DND-41 (cell line): ENCODE measurements around the gene AHRR.

Source experiments
- ATAC-seq: fragments of 200-7000 bp; cut with Tn5 transposase; 3 replicates; pipeline ENCODE4 v1.9.1; 2021; ENCODE audit warnings: low read depth; ENCODE audit not compliant: insufficient read depth
- DNase-seq: peaks from one replicate; pipeline ENCODE4 v3.0.0-alpha.2; 2020
- H2AFZ ChIP-seq: 2 replicates; pipeline ENCODE4 v1.6.0; 2012; ENCODE audit warnings: low read depth, low read length
- H3K27ac ChIP-seq: 2 replicates; pipeline ENCODE4 v1.5.1; 2012; ENCODE audit warnings: low read length, inconsistent platforms
- H3K27me3 ChIP-seq: fragments of 200-600 bp; sonication (generic); 2 replicates; pipeline ENCODE4 v1.6.0; 2012; ENCODE audit warnings: low read length, mild to moderate bottlenecking, inconsistent platforms; ENCODE audit not compliant: insufficient read depth, poor library complexity
- H3K36me3 ChIP-seq: 2 replicates; pipeline ENCODE4 v1.5.1; 2012; ENCODE audit warnings: low read length, inconsistent platforms; ENCODE audit not compliant: insufficient read depth
- H3K4me1 ChIP-seq: 2 replicates; pipeline ENCODE4 v1.5.1; 2012; ENCODE audit warnings: mild to moderate bottlenecking, low read length; ENCODE audit not compliant: insufficient read depth
- H3K4me2 ChIP-seq: 2 replicates; pipeline ENCODE4 v1.6.0; 2012; ENCODE audit warnings: mild to moderate bottlenecking, moderate library complexity, low read length, inconsistent platforms; ENCODE audit not compliant: insufficient read depth
- H3K4me3 ChIP-seq, 2 experiments: fragments of 200-600 bp in 1 of 2; shearing (Covaris generic) in 1 of 2; 2 replicates each; pipeline ENCODE4 v1.5.1; 2012 to 2016; ENCODE audit warnings: inconsistent platforms in 2 of 2, low read length in 2 of 2, mild to moderate bottlenecking in 2 of 2, low read depth in 1 of 2, moderate library complexity in 1 of 2
- H3K79me2 ChIP-seq: 2 replicates; pipeline ENCODE4 v1.6.0; 2012; ENCODE audit warnings: low read length, inconsistent platforms; ENCODE audit not compliant: insufficient read depth
- H3K9ac ChIP-seq: 2 replicates; pipeline ENCODE4 v1.6.0; 2012; ENCODE audit warnings: low read depth, mild to moderate bottlenecking, inconsistent platforms, low read length, moderate library complexity
- H3K9me3 ChIP-seq: 2 replicates; pipeline ENCODE4 v1.5.1; 2012; ENCODE audit warnings: low read length, moderate library complexity, mild to moderate bottlenecking, inconsistent platforms; ENCODE audit not compliant: insufficient read depth, severe bottlenecking
- H4K20me1 ChIP-seq: 2 replicates; pipeline ENCODE4 v1.6.0; 2012; ENCODE audit warnings: low read length; ENCODE audit not compliant: insufficient read depth
- EZH2 ChIP-seq: IDR thresholded peaks from 3 replicates; pipeline ENCODE4 v1.6.1; 2012; ENCODE audit warnings: borderline replicate concordance, low read depth, mild to moderate bottlenecking, moderate library complexity, low read length, inconsistent platforms; ENCODE audit not compliant: severe bottlenecking
- TF ChIP-seq, protein P1 (sequence below): IDR thresholded peaks from 2 replicates; pipeline ENCODE4 v1.5.1; 2012; ENCODE audit warnings: borderline replicate concordance, low read length, moderate library complexity, mild to moderate bottlenecking; ENCODE audit not compliant: poor library complexity, severe bottlenecking; ENCODE audit errors: extremely low read depth

Gene AHRR

DNA sequence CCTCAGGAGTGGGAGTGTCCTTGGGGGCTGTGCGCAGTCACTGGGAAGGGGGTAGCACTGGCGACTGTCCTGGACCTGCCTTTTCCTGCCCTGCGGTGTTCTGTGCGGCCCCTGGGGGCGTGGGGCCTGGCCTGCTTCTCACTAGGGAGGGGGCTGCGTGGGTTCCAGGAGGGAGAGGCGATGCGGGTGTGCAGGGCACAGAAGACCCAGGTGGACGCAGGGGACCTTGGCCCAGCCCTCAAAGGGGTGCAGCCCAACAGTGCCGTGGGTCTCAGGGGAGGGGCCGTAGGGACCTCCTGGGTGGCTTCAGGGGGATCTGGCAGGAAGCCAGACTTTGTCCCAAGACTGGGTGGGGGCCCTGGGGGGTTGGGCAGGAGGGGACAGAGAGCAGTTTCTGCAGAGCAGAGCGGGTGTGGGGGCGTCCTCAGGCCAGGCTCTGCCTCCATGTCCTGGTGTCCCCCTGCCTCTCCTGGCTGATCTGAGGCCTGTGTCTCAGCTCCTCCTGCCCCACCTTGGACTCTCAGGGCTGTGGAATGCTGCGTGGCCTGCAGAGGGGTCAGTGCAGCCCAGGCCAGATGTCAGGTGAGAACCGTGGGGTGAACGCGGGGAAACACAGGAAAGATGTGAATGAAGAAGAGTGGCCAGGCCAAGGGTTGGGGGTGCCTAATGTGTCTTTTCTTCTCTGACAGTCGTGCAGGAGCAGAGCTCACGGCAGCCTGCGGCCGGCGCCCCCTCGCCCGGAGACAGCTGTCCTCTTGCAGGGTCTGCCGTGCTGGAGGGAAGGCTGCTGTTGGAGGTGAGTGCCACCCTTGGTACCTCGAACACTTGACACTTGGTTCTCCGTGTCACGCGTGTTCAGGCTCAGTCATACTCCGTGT, 54.6 kb downstream of the AHRR start:
- no peak overlapping the region for H2AFZ ChIP-seq
- ATAC-seq (no peak), DNase-seq (no peak)
- no peak overlapping the region for H3K9ac ChIP-seq
- no peaks in the 10 kb centered on the region for H3K27me3 ChIP-seq
- no peaks in the 10 kb centered on the region for H3K79me2 ChIP-seq
- no peaks in the 10 kb centered on the region for H3K9me3 ChIP-seq
- H3K27ac ChIP-seq = no peak overlapping the region
- H3K4me2 ChIP-seq = no peak overlapping the region
- no peaks in the 10 kb centered on the region; the same call in 1 of the 2 replicates for H4K20me1 ChIP-seq
- TF ChIP-seq EZH2 = no peak
- TF ChIP-seq, protein P1, sequence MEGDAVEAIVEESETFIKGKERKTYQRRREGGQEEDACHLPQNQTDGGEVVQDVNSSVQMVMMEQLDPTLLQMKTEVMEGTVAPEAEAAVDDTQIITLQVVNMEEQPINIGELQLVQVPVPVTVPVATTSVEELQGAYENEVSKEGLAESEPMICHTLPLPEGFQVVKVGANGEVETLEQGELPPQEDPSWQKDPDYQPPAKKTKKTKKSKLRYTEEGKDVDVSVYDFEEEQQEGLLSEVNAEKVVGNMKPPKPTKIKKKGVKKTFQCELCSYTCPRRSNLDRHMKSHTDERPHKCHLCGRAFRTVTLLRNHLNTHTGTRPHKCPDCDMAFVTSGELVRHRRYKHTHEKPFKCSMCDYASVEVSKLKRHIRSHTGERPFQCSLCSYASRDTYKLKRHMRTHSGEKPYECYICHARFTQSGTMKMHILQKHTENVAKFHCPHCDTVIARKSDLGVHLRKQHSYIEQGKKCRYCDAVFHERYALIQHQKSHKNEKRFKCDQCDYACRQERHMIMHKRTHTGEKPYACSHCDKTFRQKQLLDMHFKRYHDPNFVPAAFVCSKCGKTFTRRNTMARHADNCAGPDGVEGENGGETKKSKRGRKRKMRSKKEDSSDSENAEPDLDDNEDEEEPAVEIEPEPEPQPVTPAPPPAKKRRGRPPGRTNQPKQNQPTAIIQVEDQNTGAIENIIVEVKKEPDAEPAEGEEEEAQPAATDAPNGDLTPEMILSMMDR = no peak
- peaks cover 35% of the 10 kb centered on the region for H3K4me1 ChIP-seq
- no peaks in the 10 kb centered on the region for H3K36me3 ChIP-seq
- no peak overlapping the region for H3K4me3 ChIP-seq

DNA sequence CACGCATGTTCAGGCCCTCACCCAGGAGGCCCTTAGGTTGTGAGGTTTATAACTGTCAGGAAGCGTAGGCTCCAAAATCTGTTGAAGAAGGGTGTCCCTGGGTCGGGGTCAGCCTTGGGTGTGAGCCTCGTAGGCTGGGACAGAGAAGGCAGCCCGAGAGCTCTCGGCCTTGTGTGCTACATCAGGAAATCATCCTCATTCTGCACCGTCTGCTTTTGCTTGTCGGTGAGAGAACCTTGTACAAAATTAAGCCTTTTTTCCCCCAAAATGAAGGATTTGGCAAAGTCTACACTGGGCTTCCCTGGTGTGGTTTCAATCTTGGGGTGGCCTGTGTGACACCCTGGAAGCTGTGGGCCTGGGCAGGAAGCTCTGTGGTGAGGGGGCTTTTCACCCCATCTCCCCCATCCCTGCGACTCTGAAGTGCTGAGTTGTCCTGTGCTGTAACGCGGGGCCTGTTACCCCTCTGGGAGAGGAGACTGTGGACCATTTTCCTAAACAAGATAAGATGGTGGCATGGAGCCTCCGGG, 55.3 kb downstream of the AHRR start:
- Histone ChIP-seq H3K4me1 (peaks cover 28% of the 10 kb centered on the region), H3K9ac (no peak overlapping the region), H3K27ac (no peak overlapping the region), H3K9me3 (no peaks in the 10 kb centered on the region), H3K27me3 (no peaks in the 10 kb centered on the region), H4K20me1 (no peaks in the 10 kb centered on the region; the same call in 1 of the 2 replicates), H3K79me2 (no peaks in the 10 kb centered on the region), H2AFZ (no peak overlapping the region), H3K4me2 (no peak overlapping the region), H3K36me3 (no peaks in the 10 kb centered on the region), H3K4me3 (no peak overlapping the region)
- no peak for TF ChIP-seq EZH2
- TF ChIP-seq, protein P1 = no peak
- DNase-seq = no peak
- ATAC-seq = no peak

DNA sequence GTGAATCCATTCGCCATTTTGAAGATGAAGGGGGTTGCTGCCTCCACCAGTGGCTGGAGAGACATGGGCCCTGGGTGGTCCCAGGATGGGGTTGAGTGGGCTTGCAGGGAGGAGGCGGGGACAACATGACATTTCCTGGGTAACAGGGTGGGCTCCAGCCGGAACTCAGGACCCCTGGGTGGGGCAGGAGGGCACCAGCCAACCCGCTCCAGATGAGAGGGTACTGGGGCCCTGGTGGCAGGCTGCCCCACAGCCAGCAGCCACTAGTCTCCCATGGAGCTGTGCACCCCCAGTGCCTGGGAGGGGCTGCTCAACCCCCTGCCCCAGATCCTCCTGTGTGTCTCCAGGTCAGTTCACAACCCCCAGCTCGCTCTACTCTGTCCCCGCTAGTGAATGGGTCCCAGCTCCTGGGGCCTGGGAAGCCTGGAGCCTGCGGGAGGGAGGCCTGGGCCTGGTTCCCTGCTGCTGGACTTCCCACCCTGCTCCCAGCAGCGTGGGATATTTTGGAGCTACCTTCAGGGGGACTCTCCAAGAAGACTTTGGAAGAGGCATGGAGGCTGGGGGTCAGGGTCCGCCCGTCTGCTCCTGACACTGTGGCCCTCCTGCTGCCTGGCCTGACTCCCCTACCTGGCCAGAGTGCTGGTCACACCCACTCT, 55.9 kb downstream of the AHRR start:
- Histone ChIP-seq H3K4me3 (no peak overlapping the region), H2AFZ (no peak overlapping the region), H3K36me3 (no peaks in the 10 kb centered on the region), H3K4me1 (peaks cover 22% of the 10 kb centered on the region), H4K20me1 (no peaks in the 10 kb centered on the region; the same call in 1 of the 2 replicates), H3K27ac (no peak overlapping the region), H3K9me3 (no peaks in the 10 kb centered on the region), H3K79me2 (no peaks in the 10 kb centered on the region), H3K9ac (no peak overlapping the region), H3K4me2 (no peak overlapping the region), H3K27me3 (no peaks in the 10 kb centered on the region)
- no peak for TF ChIP-seq EZH2
- TF ChIP-seq, protein P1 = no peak
- ATAC-seq = no peak
- no peak for DNase-seq
